HepG2 (cell line): Measurements from ENCODE around the gene PSMB10. TPM values are rescaled to one million over a fixed set of nuclear protein-coding genes. Genes with fewer than 3 reads are reported as not detected.

Experiments
- ATAC-seq: fragments of 200-7000 bp; cut with Tn5 transposase; 3 replicates; pipeline ENCODE4 v1.9.1; 2020; ENCODE audit warnings: mild to moderate bottlenecking, moderate library complexity
- BruUV-seq: library from RNA; stranded (reverse); fragments of 400-500 nt; replicated peaks from 2 replicates; lab custom pipeline; 2021; lab: Mats Ljungman, UMichigan
- CTCF ChIA-PET: fragments of 300-600 bp; formaldehyde crosslinking; extraction: SDS; loops from one replicate; lab custom pipeline; 2021; ENCODE audit warnings: low total read pairs, inconsistent platforms, low intra/inter-chr PET ratio; lab: Yijun Ruan, JAX
- POLR2A ChIA-PET: fragments of 350-600 bp; sonication (Branson Sonifier 250); formaldehyde crosslinking; loops from one replicate; lab custom pipeline; 2020; ENCODE audit warnings: antibody characterized with exemption, inconsistent platforms; lab: Yijun Ruan, JAX
- DNase-seq: peaks from one replicate; pipeline ENCODE4 v3.0.0-alpha.2; 2015; ENCODE audit warnings: low spot score
- FAIRE-seq: peaks from 3 replicates; lab custom pipeline; 2011; peaks lifted over from hg19 to GRCh38; lab: Jason Lieb, UNC
- H2AFZ ChIP-seq: one replicate; pipeline ENCODE4 v1.6.1; 2011; ENCODE audit warnings: low read length, inconsistent platforms
- H3K27ac ChIP-seq: fragments of 300-600 bp; 3 replicates; pipeline ENCODE4 v1.8.0; 2011; ENCODE audit warnings: mixed run types, mild to moderate bottlenecking, mixed read lengths, low read length, inconsistent platforms; ENCODE audit not compliant: insufficient read depth; ENCODE audit errors: extremely low read length
- H3K27me3 ChIP-seq, 2 experiments: fragments of 200-600 bp in 1 of 2; 2 replicates in 1 of 2; 3 replicates in 1 of 2; pipeline versions ENCODE4 v1.6.0 to v1.8.0; 2011; ENCODE audit warnings: low read length in 2 of 2, mild to moderate bottlenecking in 2 of 2, moderate library complexity in 2 of 2, inconsistent platforms in 1 of 2; ENCODE audit not compliant: insufficient read depth in 2 of 2, control insufficient read depth in 1 of 2
- H3K36me3 ChIP-seq, 2 experiments: fragments of 200-600 bp in 1 of 2; replicated peaks in 1 of 2; 2 replicates in 1 of 2; 3 replicates in 1 of 2; pipeline versions ENCODE4 v1.5.1 to v1.8.0; 2011; ENCODE audit warnings: low read length in 2 of 2, inconsistent platforms in 1 of 2; ENCODE audit not compliant: insufficient read depth in 2 of 2, control insufficient read depth in 1 of 2
- H3K4me1 ChIP-seq: 2 replicates; pipeline ENCODE4 v1.5.1; 2012; ENCODE audit warnings: low read length, inconsistent platforms; ENCODE audit not compliant: insufficient read depth
- H3K4me2 ChIP-seq: 2 replicates; pipeline ENCODE4 v1.6.0; 2011; ENCODE audit warnings: low read depth, low read length, inconsistent platforms
- H3K4me3 ChIP-seq, 3 experiments: fragments of 200-600 bp in 1 of 3; sonication (generic), shearing (Covaris generic) in 1 of 3; replicated peaks in 1 of 3; 2 replicates each; pipeline ENCODE4 v1.5.1; 2011 to 2016; ENCODE audit warnings: low read length in 3 of 3, inconsistent platforms in 2 of 3, low read depth in 2 of 3, mild to moderate bottlenecking in 2 of 3, control low read depth in 1 of 3, mixed read lengths in 1 of 3; ENCODE audit not compliant: insufficient read depth in 1 of 3
- H3K79me2 ChIP-seq: one replicate; pipeline ENCODE4 v1.6.1; 2011; ENCODE audit warnings: low read length, inconsistent platforms; ENCODE audit not compliant: insufficient read depth
- H3K9ac ChIP-seq: 2 replicates; pipeline ENCODE4 v1.6.0; 2011; ENCODE audit warnings: mild to moderate bottlenecking, low read depth, low read length, inconsistent platforms; ENCODE audit not compliant: insufficient read depth
- H3K9me3 ChIP-seq: 2 replicates; pipeline ENCODE4 v1.5.1; 2012; ENCODE audit warnings: mild to moderate bottlenecking, low read length
- H4K20me1 ChIP-seq: 2 replicates; pipeline ENCODE4 v1.6.0; 2011; ENCODE audit warnings: inconsistent platforms, mild to moderate bottlenecking, low read length, moderate library complexity; ENCODE audit not compliant: insufficient read depth
- CHD4 ChIP-seq: fragments of 200-600 bp; sonication (generic); IDR thresholded peaks from 2 replicates; pipeline ENCODE4 v1.7.0; 2017; ENCODE audit warnings: mild to moderate bottlenecking, low read length, borderline replicate concordance
- DZIP1 ChIP-seq: sonication (generic); formaldehyde crosslinking; IDR thresholded peaks from 2 replicates; pipeline ENCODE4 v1.5.0; 2020; ENCODE audit warnings: mild to moderate bottlenecking, missing genetic modification reagents
- FOXC1 ChIP-seq: sonication (generic); formaldehyde crosslinking; IDR thresholded peaks from 2 replicates; pipeline ENCODE4 v1.8.0; 2022; ENCODE audit warnings: mild to moderate bottlenecking, missing genetic modification reagents, borderline replicate concordance
- KDM5B ChIP-seq: sonication (generic); formaldehyde crosslinking; IDR thresholded peaks from 2 replicates; pipeline ENCODE4 v1.4.0; 2020; ENCODE audit warnings: missing genetic modification reagents, mild to moderate bottlenecking, borderline replicate concordance
- LCORL ChIP-seq, 2 experiments: fragments of 450-650 bp in 1 of 2; sonication (generic) in 1 of 2; formaldehyde crosslinking in 1 of 2; IDR thresholded peaks; 2 replicates each; pipeline versions ENCODE4 v1.5.0 to v1.6.1; 2017 to 2020; ENCODE audit warnings: antibody characterized with exemption in 1 of 2, missing genetic modification reagents in 1 of 2
- MXD1 ChIP-seq: sonication (generic); formaldehyde crosslinking; IDR thresholded peaks from 2 replicates; pipeline ENCODE4 v1.4.0; 2020; ENCODE audit warnings: mild to moderate bottlenecking, missing genetic modification reagents
- POGK ChIP-seq: sonication (generic); formaldehyde crosslinking; conservative IDR thresholded peaks from 2 replicates; pipeline ENCODE4 v1.8.0; 2022; ENCODE audit warnings: mild to moderate bottlenecking, moderate library complexity, missing genetic modification reagents
- RBFOX2 ChIP-seq: fragments of 200-400 bp; formaldehyde crosslinking; IDR thresholded peaks from 2 replicates; pipeline ENCODE4 v1.6.1; 2017; ENCODE audit warnings: low read depth, mild to moderate bottlenecking, low read length
- U2AF1 ChIP-seq: fragments of 200-400 bp; formaldehyde crosslinking; optimal IDR thresholded peaks from 2 replicates; pipeline ENCODE3; 2017; ENCODE audit warnings: mild to moderate bottlenecking, low read depth, low read length
- ZHX1 ChIP-seq: sonication (generic); formaldehyde crosslinking; IDR thresholded peaks from 2 replicates; pipeline ENCODE4 v1.8.1; 2022; ENCODE audit warnings: low read depth, mild to moderate bottlenecking, missing genetic modification reagents
- ZNF101 ChIP-seq: sonication (generic); formaldehyde crosslinking; IDR thresholded peaks from 2 replicates; pipeline ENCODE4 v1.4.0; 2020; ENCODE audit warnings: mild to moderate bottlenecking, low read depth, missing genetic modification reagents, borderline replicate concordance
- ZNF17 ChIP-seq: sonication (generic); formaldehyde crosslinking; IDR thresholded peaks from 2 replicates; pipeline ENCODE4 v1.5.0; 2020; ENCODE audit warnings: mild to moderate bottlenecking, missing genetic modification reagents
- ZNF891 ChIP-seq: sonication (generic); formaldehyde crosslinking; IDR thresholded peaks from 2 replicates; pipeline ENCODE4 v1.5.0; 2020; ENCODE audit warnings: mild to moderate bottlenecking, missing genetic modification reagents
- WGBS: methylation state at CpG from one replicate; pipeline ENCODE4 v1.1.6; 2017; ENCODE audit warnings: low lambda C conversion rate; 5-methylcytosine and 5-hydroxymethylcytosine counted together
- in situ Hi-C: cut with HindIII; loops from 2 replicates; pipeline ENCODE4 v1.10.0; 2017; ENCODE audit warnings: low pct_unique_long_range_greater_than_20kb; ENCODE audit not compliant: extremely low pct_ligation_motif_present
- intact Hi-C: fragments of 100-400 bp; cut with micrococcal nuclease; formaldehyde crosslinking; loops from one replicate; pipeline ENCODE4 v1.10.0; 2022; ENCODE audit not compliant: unreplicated experiment
- polyA plus RNA-seq, 8 experiments: library from polyadenylated mRNA; depleted of rRNA in 3 of 8; stranded (reverse) in 7 of 8; unstranded in 1 of 8; fragments of >200 nt; fragmentation: Illumina TruSeq in 4 of 8; extraction: Trizol in 4 of 8; gene quantifications; 2 replicates each; pipeline versions ENCODE4 v1.2.1 to v1.2.3, GENCODE V29; 2011 to 2016; ENCODE audit warnings: low read depth in 4 of 8, missing spikeins in 1 of 8, mixed read lengths in 1 of 8; ENCODE audit not compliant: insufficient read depth in 1 of 8
- total RNA-seq, 5 experiments: library from RNA; depleted of rRNA; stranded (reverse); fragments of >200 nt; fragmentation: Illumina TruSeq; extraction: Trizol; gene quantifications; 2 replicates each; pipeline ENCODE4 v1.2.3, GENCODE V29; 2016; ENCODE audit warnings: low read depth in 1 of 5

The PSMB10 gene
- total and polyA plus RNA-seq, 2 of the 13 experiments (the other 11 are each of a cell fraction or from before 2014, with no cell fraction given) = 12.7 to 65.9 TPM

- in situ Hi-C loops (loop anchor here (10.0 kb wide), 1 partner anchor 270 kb away; the partner anchor contains the start of genes ACD, C16orf86, ENKD1 and PARD6A), intact Hi-C loops (loop anchor here (1.0 kb wide), 2 partner anchors 8 to 105 kb away; no protein-coding TSS in a partner anchor)
- Histone ChIP-seq H3K9ac (peak overlapping the region; percentile 67), H3K27ac (peak overlapping the region; percentile 35), H3K9me3 (no peaks in the 10 kb centered on the region), H4K20me1 (no peaks in the 10 kb centered on the region), H2AFZ (no peak overlapping the region), H3K27me3 (no peaks in the 10 kb centered on the region; a peak in 1 of 5 replicates), H3K4me3 (peak overlapping the region; percentile 86 to 97 (median 97)), H3K79me2 (peaks cover 24% of the 10 kb centered on the region), H3K36me3 (peaks cover 2 to 6% of the 10 kb centered on the region in 2 experiments; a peak in 2 of 5 replicates), H3K4me1 (peaks cover 30% of the 10 kb centered on the region), H3K4me2 (peak overlapping the region; percentile 99)
- FAIRE-seq (peak; percentile 4), DNase-seq (no peak), ATAC-seq (peak; percentile 8)
- WGBS = 7% methylated on average over 11 of the region's 13 CpGs
- ChIA-PET POLR2A (interaction anchor here (0.6 to 4.6 kb wide), 32 partner anchors 9 to 373 kb away, joined by 3 to 40 read pairs (median 5); partner anchors contain the start of genes ACD, CTCF, DDX28 and DPEP2), CTCF (interaction anchor here (2.4 kb wide), 1 partner anchor 119 kb away, joined by 6 read pairs; no protein-coding TSS in a partner anchor)
- BruUV-seq = TSS peak; percentile 22
- TF ChIP-seq ZNF101 (CRISPR knock-in tag) = no peak
- no peak for TF ChIP-seq CHD4
- no peak; the same call in 1 of the 2 replicates for TF ChIP-seq FOXC1
- TF ChIP-seq ZNF891 = peak; percentile 93
- 0 out of 2 replicates have a peak, but pooled peaks have one; percentile 12 for TF ChIP-seq ZHX1 (CRISPR knock-in tag)
- TF ChIP-seq LCORL (IDR thresholded peaks at IDR 0.05) = no peak
- peak; percentile 14; the same call in 1 of the 2 replicates for TF ChIP-seq LCORL (CRISPR knock-in tag; IDR thresholded peaks at IDR 0.05)
- TF ChIP-seq DZIP1 (CRISPR knock-in tag) = peak; percentile 96; the same call in 1 of the 2 replicates
- no peak for TF ChIP-seq KDM5B
- TF ChIP-seq ZNF17 (CRISPR knock-in tag) = no peak
- TF ChIP-seq POGK (CRISPR knock-in tag) = no peak
- no peak for TF ChIP-seq RBFOX2
- peak; percentile 12 for TF ChIP-seq U2AF1
- TF ChIP-seq MXD1 (CRISPR knock-in tag) = no peak
Observed at GRCh38 chr16:67935101-67935401, 1.6 kb downstream of the PSMB10 start.
